H1 (cell line): ENCODE data around the gene GLUL. TPM values are rescaled to one million over a fixed set of nuclear protein-coding genes. Genes with fewer than 3 reads are reported as not detected.

Experiments used
- CTCF ChIA-PET: fragments of 300-600 bp; sonication (Branson Sonifier 250); formaldehyde crosslinking; loops from one replicate; lab custom pipeline; 2021; ENCODE audit not compliant: partially characterized antibody; lab: Charles Lee
- POLR2A ChIA-PET: fragments of 300-600 bp; sonication (Branson Sonifier 250); formaldehyde crosslinking; loops from one replicate; lab custom pipeline; 2021; ENCODE audit warnings: inconsistent platforms; ENCODE audit not compliant: partially characterized antibody; lab: Charles Lee
- DNase-seq, 2 experiments: peaks; one replicate each; pipeline versions ENCODE4 v3.0.0 to v3.0.0-alpha.2; 2010 to 2022; ENCODE audit warnings: low spot score in 2 of 2, low read depth in 1 of 2, mixed read lengths in 1 of 2
- FAIRE-seq: peaks from 2 replicates; lab custom pipeline; 2011; peaks lifted over from hg19 to GRCh38; lab: Jason Lieb, UNC
- H2AFZ ChIP-seq: 2 replicates; pipeline ENCODE4 v1.8.1; 2012; ENCODE audit warnings: low read length, inconsistent platforms
- H2AK5ac ChIP-seq: 2 replicates; pipeline ENCODE4 v1.6.1; 2013; ENCODE audit warnings: low read depth, low read length
- H2BK120ac ChIP-seq: replicated peaks from 2 replicates; pipeline ENCODE3; 2013; ENCODE audit warnings: low read depth, low read length, inconsistent platforms
- H2BK12ac ChIP-seq: 2 replicates; pipeline ENCODE4 v1.6.1; 2013; ENCODE audit warnings: low read depth, low read length
- H2BK15ac ChIP-seq: 2 replicates; pipeline ENCODE4 v1.6.1; 2013; ENCODE audit warnings: low read length
- H2BK20ac ChIP-seq: 2 replicates; pipeline ENCODE4 v1.6.1; 2013; ENCODE audit warnings: low read length
- H2BK5ac ChIP-seq: 2 replicates; pipeline ENCODE4 v1.6.1; 2013; ENCODE audit warnings: low read depth, low read length
- H3K14ac ChIP-seq: 2 replicates; pipeline ENCODE4 v1.6.1; 2013; ENCODE audit warnings: inconsistent platforms; ENCODE audit not compliant: insufficient read length
- H3K18ac ChIP-seq: 2 replicates; pipeline ENCODE4 v1.6.1; 2013; ENCODE audit warnings: low read length; ENCODE audit errors: extremely low read depth
- H3K23ac ChIP-seq: 2 replicates; pipeline ENCODE4 v1.6.1; 2013; ENCODE audit warnings: inconsistent platforms; ENCODE audit not compliant: insufficient read length
- H3K23me2 ChIP-seq: 2 replicates; pipeline ENCODE4 v1.6.1; 2013; ENCODE audit warnings: low read depth, low read length
- H3K27ac ChIP-seq: 2 replicates; pipeline ENCODE4 v1.6.1; 2011; ENCODE audit warnings: low read depth, low read length, inconsistent platforms
- H3K27me3 ChIP-seq, 4 experiments: replicated peaks in 1 of 4; 1 replicate in 1 of 4; 2 replicates in 3 of 4; pipeline versions ENCODE4 v1.6.1 to v1.8.1; 2011 to 2013; ENCODE audit warnings: low read length in 3 of 4, mild to moderate bottlenecking in 3 of 4, inconsistent platforms in 2 of 4, mixed read lengths in 2 of 4, moderate library complexity in 1 of 4; ENCODE audit not compliant: control insufficient read depth in 3 of 4, insufficient read depth in 3 of 4; ENCODE audit errors: extremely low read depth in 1 of 4
- H3K36me3 ChIP-seq, 4 experiments: 2 replicates each; pipeline versions ENCODE4 v1.6.1 to v1.8.1; 2011 to 2013; ENCODE audit warnings: mild to moderate bottlenecking in 4 of 4, low read length in 3 of 4, moderate library complexity in 2 of 4, control low read depth in 1 of 4, inconsistent platforms in 1 of 4; ENCODE audit not compliant: insufficient read depth in 4 of 4, control insufficient read depth in 2 of 4
- H3K4ac ChIP-seq: replicated peaks from 2 replicates; pipeline ENCODE3; 2013; ENCODE audit warnings: low read length, low read depth, mixed read lengths, inconsistent platforms; ENCODE audit not compliant: insufficient read length
- H3K4me1 ChIP-seq, 4 experiments: replicated peaks in 1 of 4; 1 replicate in 1 of 4; 2 replicates in 3 of 4; pipeline versions ENCODE4 v1.6.1 to v1.8.1; 2011 to 2013; ENCODE audit warnings: low read length in 3 of 4, inconsistent platforms in 2 of 4, mixed read lengths in 1 of 4; ENCODE audit not compliant: insufficient read depth in 4 of 4, control insufficient read depth in 3 of 4
- H3K4me2 ChIP-seq, 2 experiments: 2 replicates each; pipeline versions ENCODE4 v1.6.1 to v1.8.1; 2011 to 2013; ENCODE audit warnings: low read depth in 2 of 2, low read length in 2 of 2, control low read depth in 1 of 2, inconsistent platforms in 1 of 2, mild to moderate bottlenecking in 1 of 2; ENCODE audit not compliant: insufficient read depth in 1 of 2
- H3K4me3 ChIP-seq, 4 experiments: fragments of 200-600, 300-600 bp in 1 of 4; sonication (generic), shearing (Covaris generic), sonication (Bioruptor Twin) in 1 of 4; 2 replicates each; pipeline versions ENCODE4 v1.5.1 to v1.8.1; 2011 to 2016; ENCODE audit warnings: low read length in 4 of 4, low read depth in 3 of 4, control low read depth in 2 of 4, inconsistent platforms in 2 of 4, mild to moderate bottlenecking in 2 of 4, mixed read lengths in 1 of 4, moderate library complexity in 1 of 4; ENCODE audit not compliant: insufficient read depth in 2 of 4; ENCODE audit errors: extremely low read depth in 1 of 4
- H3K56ac ChIP-seq: replicated peaks from 2 replicates; pipeline ENCODE3; 2013; ENCODE audit warnings: low read depth, mild to moderate bottlenecking, mixed read lengths, low read length, inconsistent platforms; ENCODE audit not compliant: insufficient read length
- H3K79me1 ChIP-seq: 2 replicates; pipeline ENCODE4 v1.6.1; 2013; ENCODE audit warnings: low read depth, low read length, control low read depth
- H3K79me2 ChIP-seq, 2 experiments: 2 replicates each; pipeline versions ENCODE4 v1.6.1 to v1.8.1; 2012 to 2013; ENCODE audit warnings: low read length in 2 of 2, mild to moderate bottlenecking in 2 of 2, inconsistent platforms in 1 of 2; ENCODE audit not compliant: insufficient read depth in 2 of 2, control insufficient read depth in 1 of 2
- H3K9ac ChIP-seq, 4 experiments: replicated peaks in 1 of 4; 1 replicate in 1 of 4; 2 replicates in 3 of 4; pipeline versions ENCODE4 v1.6.1 to v1.8.1; 2011 to 2013; ENCODE audit warnings: low read depth in 3 of 4, low read length in 3 of 4, control low read depth in 2 of 4, mild to moderate bottlenecking in 2 of 4, moderate library complexity in 2 of 4, inconsistent platforms in 1 of 4; ENCODE audit errors: extremely low read depth in 1 of 4
- H3K9me3 ChIP-seq, 2 experiments: 2 replicates each; pipeline versions ENCODE4 v1.6.1 to v1.8.1; 2012 to 2013; ENCODE audit warnings: mild to moderate bottlenecking in 2 of 2, moderate library complexity in 2 of 2, control low read depth in 1 of 2, inconsistent platforms in 1 of 2, low read depth in 1 of 2, low read length in 1 of 2, mixed read lengths in 1 of 2; ENCODE audit not compliant: insufficient read depth in 2 of 2
- H4K20me1 ChIP-seq, 2 experiments: replicated peaks in 1 of 2; 2 replicates each; pipeline versions ENCODE3 to v1.8.1; 2011 to 2013; ENCODE audit warnings: inconsistent platforms in 2 of 2, low read length in 2 of 2, mild to moderate bottlenecking in 1 of 2; ENCODE audit not compliant: insufficient read depth in 2 of 2, control insufficient read depth in 1 of 2
- H4K5ac ChIP-seq: 2 replicates; pipeline ENCODE4 v1.6.1; 2013; ENCODE audit warnings: low read length, low read depth, mixed read lengths, inconsistent platforms; ENCODE audit not compliant: insufficient read length
- H4K8ac ChIP-seq: 2 replicates; pipeline ENCODE4 v1.8.0; 2013; ENCODE audit warnings: mild to moderate bottlenecking, moderate library complexity, low read length, inconsistent platforms; ENCODE audit not compliant: insufficient read depth; ENCODE audit errors: extremely low read depth
- H4K91ac ChIP-seq: replicated peaks from 2 replicates; pipeline ENCODE3; 2013; ENCODE audit warnings: low read length, mixed read lengths, inconsistent platforms; ENCODE audit not compliant: insufficient read length
- BRCA1 ChIP-seq: IDR thresholded peaks from 2 replicates; pipeline ENCODE4 v1.6.1; 2012; ENCODE audit warnings: low read depth, low read length, improper control_type of control experiment
- CTBP2 ChIP-seq: IDR thresholded peaks from 2 replicates; pipeline ENCODE4 v1.7.0; 2011; ENCODE audit warnings: borderline replicate concordance, mild to moderate bottlenecking, moderate library complexity, mixed read lengths, low read length; ENCODE audit not compliant: insufficient read depth, insufficient read length
- GTF2F1 ChIP-seq: IDR thresholded peaks from 2 replicates; pipeline ENCODE4 v1.6.1; 2012; ENCODE audit warnings: low read depth, low read length, improper control_type of control experiment, borderline replicate concordance
- KDM4A ChIP-seq: IDR thresholded peaks from one replicate; pipeline ENCODE4 v1.7.1; 2012; ENCODE audit warnings: low read depth, mild to moderate bottlenecking, moderate library complexity, low read length, inconsistent platforms; ENCODE audit not compliant: severe bottlenecking
- KDM5A ChIP-seq: fragments of 200-600 bp; IDR thresholded peaks from 2 replicates; pipeline ENCODE4 v1.7.1; 2012; ENCODE audit warnings: mild to moderate bottlenecking, low read length, inconsistent platforms, mixed read lengths
- MAFK ChIP-seq: IDR thresholded peaks from 2 replicates; pipeline ENCODE4 v1.6.1; 2012; ENCODE audit warnings: low read depth, mild to moderate bottlenecking, improper control_type of control experiment, low read length
- RBBP5 ChIP-seq: IDR thresholded peaks from 2 replicates; pipeline ENCODE4 v1.7.1; 2012; ENCODE audit warnings: low read depth, mild to moderate bottlenecking, inconsistent platforms, low read length, moderate library complexity, borderline replicate concordance
- RFX5 ChIP-seq: IDR thresholded peaks from 2 replicates; pipeline ENCODE4 v1.6.1; 2011; ENCODE audit warnings: low read depth, low read length, improper control_type of control experiment, borderline replicate concordance
- SAP30 ChIP-seq: fragments of 300-600 bp; sonication (generic); IDR thresholded peaks from 2 replicates; pipeline ENCODE4 v1.7.1; 2012; ENCODE audit warnings: low read length, moderate library complexity, mild to moderate bottlenecking, inconsistent platforms; ENCODE audit not compliant: insufficient read depth, insufficient replicate concordance
- SIN3A ChIP-seq, 2 experiments: IDR thresholded peaks in 1 of 2; conservative IDR thresholded peaks in 1 of 2; 2 replicates each; pipeline ENCODE4 v1.6.1; 2011 to 2012; ENCODE audit warnings: low read length in 2 of 2, improper control_type of control experiment in 1 of 2, low read depth in 1 of 2, mild to moderate bottlenecking in 1 of 2
- SIRT6 ChIP-seq: IDR thresholded peaks from one replicate; pipeline ENCODE4 v1.7.1; 2012; ENCODE audit warnings: low read length, inconsistent platforms
- SRF ChIP-seq: IDR thresholded peaks from 2 replicates; pipeline ENCODE4 v1.6.1; 2011; ENCODE audit warnings: mild to moderate bottlenecking, low read depth, low read length, moderate library complexity
- TAF7 ChIP-seq: optimal IDR thresholded peaks from 2 replicates; pipeline ENCODE3; 2011; ENCODE audit warnings: low read depth, mild to moderate bottlenecking, inconsistent platforms, low read length, moderate library complexity, borderline replicate concordance
- WGBS, 2 experiments: shearing (Covaris generic) in 1 of 2; methylation state at CpG; one replicate each; pipeline versions ENCODE4 v1.1.6 to v1.1.7; 2013 to 2015; ENCODE audit warnings: low lambda C conversion rate in 2 of 2, mixed read lengths in 2 of 2, inconsistent platforms in 1 of 2, low coverage in 1 of 2, missing lambda C conversion rate in 1 of 2; ENCODE audit not compliant: insufficient replicate concordance in 2 of 2, insufficient coverage in 1 of 2, insufficient read length in 1 of 2; ENCODE audit errors: extremely low coverage in 1 of 2, missing lambda C conversion rate in 1 of 2; 5-methylcytosine and 5-hydroxymethylcytosine counted together
- polyA plus RNA-seq, 7 experiments: library from polyadenylated mRNA; depleted of rRNA in 3 of 7; stranded (reverse) in 5 of 7; unstranded in 2 of 7; fragments of >200 nt in 5 of 7; fragments of 200-250 nt in 2 of 7; gene quantifications; 1 replicate in 5 of 7; 2 replicates in 1 of 7; 4 replicates in 1 of 7; pipeline versions ENCODE4 v1.2.1 to v1.2.3, GENCODE V29; 2011 to 2013; ENCODE audit warnings: missing spikeins in 2 of 7, mixed read lengths in 2 of 7
- total RNA-seq: library from RNA; stranded (reverse); fragmentation: NEBNext Ultra II Directional; extraction: Animal tissue kit (Norgen Biotek cat#: 25700); gene quantifications from 2 replicates; pipeline ENCODE4 v1.2.1, GENCODE V29; 2021

GLUL gene
- total and polyA plus RNA-seq, 2 of the 8 experiments (the other 6 are each of a cell fraction or from before 2014, with no cell fraction given), result 261 to 453 TPM

DNA sequence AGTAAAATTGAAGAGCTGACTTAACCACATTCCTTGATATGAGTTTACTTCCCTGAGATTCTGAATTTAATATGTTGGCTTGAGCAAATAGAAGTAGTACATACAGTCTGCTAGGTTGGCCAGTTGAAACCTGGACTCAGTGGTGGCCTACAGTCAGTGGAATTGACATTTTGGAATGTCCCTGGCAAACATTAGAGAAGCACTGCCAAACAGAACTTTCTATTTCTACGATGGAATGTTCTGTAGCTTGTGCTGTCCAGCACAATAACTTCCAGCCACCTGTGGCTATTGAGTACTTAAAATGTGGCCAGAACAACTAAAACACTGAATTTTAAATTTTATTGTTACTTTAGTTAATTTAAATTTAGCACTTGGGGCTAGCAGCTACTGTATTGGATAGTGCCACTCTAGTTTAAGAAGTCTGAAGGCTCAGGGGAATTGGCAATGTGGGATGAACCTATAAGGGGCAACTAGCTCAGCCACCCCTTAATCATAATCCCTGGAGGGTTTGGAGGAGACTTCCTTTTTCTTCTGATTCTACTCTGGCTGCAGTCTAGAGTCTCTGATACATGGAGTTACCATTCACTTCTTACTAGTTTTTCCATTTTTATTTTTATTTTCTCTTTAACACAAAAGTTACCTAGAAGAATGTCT is 19.2 kb upstream of the GLUL start:
- no peaks in the 10 kb centered on the region for H3K9me3 ChIP-seq
- no peak overlapping the region for H2AFZ ChIP-seq
- H3K79me2 ChIP-seq, result no peaks in the 10 kb centered on the region
- H2BK20ac ChIP-seq, result no peak overlapping the region
- no peaks in the 10 kb centered on the region for H3K27me3 ChIP-seq
- H3K4me2 ChIP-seq, result no peak overlapping the region
- H4K8ac ChIP-seq, result no peak overlapping the region
- DNase-seq, result no peak
- POLR2A ChIA-PET, result interaction anchor here (1.2 kb wide), 1 partner anchor 19 kb away, joined by 4 read pairs; the partner anchor contains the start of gene GLUL
- H3K79me1 ChIP-seq, result no peaks in the 10 kb centered on the region
- H3K36me3 ChIP-seq, result no peaks in the 10 kb centered on the region
- no peak for FAIRE-seq
- no peak overlapping the region for H2BK5ac ChIP-seq
- no peak overlapping the region for H3K4me3 ChIP-seq
- H2BK12ac ChIP-seq, result no peak overlapping the region
- no peak overlapping the region for H3K18ac ChIP-seq
- H2BK120ac ChIP-seq, result no peak overlapping the region
- no peak overlapping the region for H4K5ac ChIP-seq
- peaks cover 0 to 5% (median 0%) of the 10 kb centered on the region in 4 experiments; a peak in 1 of 7 replicates for H3K4me1 ChIP-seq
- H2BK15ac ChIP-seq, result no peak overlapping the region
- H3K27ac ChIP-seq, result no peak overlapping the region
- no peak overlapping the region for H3K14ac ChIP-seq
- no peak overlapping the region for H4K91ac ChIP-seq
- CTCF ChIA-PET, result interaction anchor here (0.5 to 2.5 kb wide), 8 partner anchors 9 to 348 kb away, joined by 3 to 11 read pairs (median 3); partner anchors contain the start of gene TEDDM1
- no peak overlapping the region for H3K23ac ChIP-seq
- H4K20me1 ChIP-seq, result no peaks in the 10 kb centered on the region
- H3K4ac ChIP-seq, result no peak overlapping the region
- no peak overlapping the region for H3K56ac ChIP-seq
- no peaks in the 10 kb centered on the region for H3K23me2 ChIP-seq
- WGBS, 2 experiments, result 93% methylated on average over 1 of the region's 1 CpG; no CpG with 5 or more reads in 1 of the 2 experiments
- no peak overlapping the region for H2AK5ac ChIP-seq
- H3K9ac ChIP-seq, result no peak overlapping the region
- TF ChIP-seq CTBP2, result no peak
- no peak for TF ChIP-seq TAF7
- no peak for TF ChIP-seq SIN3A (conservative IDR thresholded peaks at IDR 0.05 in 1 of 2, IDR thresholded peaks at IDR 0.05 in 1 of 2; ENCODE audit: low read depth in 1 of 2, low read length in 2 of 2)
- TF ChIP-seq KDM5A, result no peak
- TF ChIP-seq BRCA1, result no peak
- TF ChIP-seq SIRT6, result no peak
- TF ChIP-seq GTF2F1, result no peak
- TF ChIP-seq SAP30, result no peak
- TF ChIP-seq KDM4A, result no peak
- TF ChIP-seq RFX5, result no peak
- no peak for TF ChIP-seq SRF
- TF ChIP-seq RBBP5, result no peak
- TF ChIP-seq MAFK, result no peak
